ENCODE data around the gene FDX1. TPM values are rescaled to one million over a fixed set of nuclear protein-coding genes. Genes with fewer than 3 reads are reported as not detected.

The FDX1 gene
- total RNA-seq, 2 experiments from 2014 or later: 13.3 to 15.9 TPM

- H3K27ac ChIP-seq (ENCODE audit: low read depth, low read length, poor library complexity, severe bottlenecking): no peak overlapping the region
- no peaks in the 10 kb centered on the region for H3K9me3 ChIP-seq (ENCODE audit: low read length)
- H3K79me2 ChIP-seq (ENCODE audit: insufficient read depth, low read depth, low read length): peaks cover 5% of the 10 kb centered on the region; the same call in 1 of the 2 replicates
- no peak overlapping the region for H2AFZ ChIP-seq (ENCODE audit: low read length)
- no peaks in the 10 kb centered on the region; the same call in 1 of the 2 replicates for H4K20me1 ChIP-seq (ENCODE audit: insufficient read depth, low read length)
- ChIA-PET CTCF (ENCODE audit: unreplicated experiment) (no interaction called here), POLR2A (interaction anchor here (0.5 to 1.1 kb wide), 5 partner anchors 9 to 809 kb away, joined by 3 to 4 read pairs (median 3); no protein-coding TSS in a partner anchor)
- H3K36me3 ChIP-seq (ENCODE audit: insufficient read depth, low read length): peaks cover 36% of the 10 kb centered on the region
- no peak overlapping the region for H3K4me2 ChIP-seq (ENCODE audit: low read length)
- no peak for DNase-seq (ENCODE audit: low spot score)
- no peaks in the 10 kb centered on the region for H3K9me2 ChIP-seq (ENCODE audit: insufficient read depth, low read length)
- no TSS peak for BruUV-seq (replicated peaks)
- H3K4me3 ChIP-seq (ENCODE audit: low read depth, low read length, poor library complexity, severe bottlenecking): no peak overlapping the region
- intact Hi-C loops (cut with micrococcal nuclease; ENCODE audit: unreplicated experiment): no loop called here
- TF ChIP-seq EZH2phosphoT487 (IDR thresholded peaks at IDR 0.05; ENCODE audit: borderline replicate concordance, low read depth, low read length): no peak
- TF ChIP-seq, protein P1, sequence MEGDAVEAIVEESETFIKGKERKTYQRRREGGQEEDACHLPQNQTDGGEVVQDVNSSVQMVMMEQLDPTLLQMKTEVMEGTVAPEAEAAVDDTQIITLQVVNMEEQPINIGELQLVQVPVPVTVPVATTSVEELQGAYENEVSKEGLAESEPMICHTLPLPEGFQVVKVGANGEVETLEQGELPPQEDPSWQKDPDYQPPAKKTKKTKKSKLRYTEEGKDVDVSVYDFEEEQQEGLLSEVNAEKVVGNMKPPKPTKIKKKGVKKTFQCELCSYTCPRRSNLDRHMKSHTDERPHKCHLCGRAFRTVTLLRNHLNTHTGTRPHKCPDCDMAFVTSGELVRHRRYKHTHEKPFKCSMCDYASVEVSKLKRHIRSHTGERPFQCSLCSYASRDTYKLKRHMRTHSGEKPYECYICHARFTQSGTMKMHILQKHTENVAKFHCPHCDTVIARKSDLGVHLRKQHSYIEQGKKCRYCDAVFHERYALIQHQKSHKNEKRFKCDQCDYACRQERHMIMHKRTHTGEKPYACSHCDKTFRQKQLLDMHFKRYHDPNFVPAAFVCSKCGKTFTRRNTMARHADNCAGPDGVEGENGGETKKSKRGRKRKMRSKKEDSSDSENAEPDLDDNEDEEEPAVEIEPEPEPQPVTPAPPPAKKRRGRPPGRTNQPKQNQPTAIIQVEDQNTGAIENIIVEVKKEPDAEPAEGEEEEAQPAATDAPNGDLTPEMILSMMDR (conservative IDR thresholded peaks at IDR 0.05; ENCODE audit: low read length): no peak
- no peaks in the 10 kb centered on the region for H3K4me1 ChIP-seq (ENCODE audit: insufficient read depth, low read length, poor library complexity, severe bottlenecking)
Observed at GRCh38 chr11:110453684-110454354, 24.1 kb downstream of the FDX1 start.

GRCh38 chr11:110454609-110455008 is 24.9 kb downstream of the FDX1 start:
- no peaks in the 10 kb centered on the region for H3K4me1 ChIP-seq (ENCODE audit: insufficient read depth, low read length, poor library complexity, severe bottlenecking)

More at GRCh38 chr11:110454609-110455008, 24.9 kb downstream of the FDX1 start:
- POLR2A ChIA-PET: interaction anchor here (1.0 kb wide), 1 partner anchor 8 kb away, joined by 3 read pairs; no protein-coding TSS in a partner anchor
- Histone ChIP-seq H3K79me2 (ENCODE audit: insufficient read depth, low read depth, low read length) (no peaks in the 10 kb centered on the region; the same call in 1 of the 2 replicates), H3K36me3 (ENCODE audit: insufficient read depth, low read length) (peaks cover 44% of the 10 kb centered on the region), H3K4me3 (ENCODE audit: low read depth, low read length, poor library complexity, severe bottlenecking) (no peak overlapping the region), H3K9me3 (ENCODE audit: low read length) (no peaks in the 10 kb centered on the region), H3K9me2 (ENCODE audit: insufficient read depth, low read length) (no peaks in the 10 kb centered on the region), H3K27ac (ENCODE audit: low read depth, low read length, poor library complexity, severe bottlenecking) (no peak overlapping the region), H4K20me1 (ENCODE audit: insufficient read depth, low read length) (no peaks in the 10 kb centered on the region), H2AFZ (ENCODE audit: low read length) (no peak overlapping the region), H3K4me2 (ENCODE audit: low read length) (no peak overlapping the region)
- BruUV-seq (replicated peaks): no TSS peak
- intact Hi-C loops (cut with micrococcal nuclease; ENCODE audit: unreplicated experiment): no loop called here
- TF ChIP-seq EZH2phosphoT487 (IDR thresholded peaks at IDR 0.05; ENCODE audit: borderline replicate concordance, low read depth, low read length): no peak
- TF ChIP-seq, protein P1 (conservative IDR thresholded peaks at IDR 0.05; ENCODE audit: low read length): no peak
- DNase-seq (ENCODE audit: low spot score): no peak
- CTCF ChIA-PET (ENCODE audit: unreplicated experiment): no interaction called here

Measured in OCI-LY7 (cell line).